DMS 273 (cell line): ENCODE results near the gene KIF4A.
"Not testable (repeated sequence)": the region's sequence is repeated elsewhere in the genome, so short reads cannot be mapped to it uniquely, and the experiment has no call there.

ENCODE experiments used
- DNase-seq: peaks from one replicate; lab custom pipeline; 2025; ENCODE audit not compliant: unreplicated experiment; lab: John Stamatoyannopoulos, UW

KIF4A gene

GRCh38 chrX:70360366-70360765 lies 70.5 kb downstream of the KIF4A start:
- no peak for DNase-seq

- not testable (repeated sequence) for DNase-seq
These were observed 78.8 kb downstream of the KIF4A start for GRCh38 chrX:70368731-70369130.

GRCh38 chrX:70386235-70386634 lies 96.3 kb downstream of the KIF4A start:
- no peak for DNase-seq

GRCh38 chrX:70398899-70399298 lies 109.0 kb downstream of the KIF4A start:
- DNase-seq: no peak

- DNase-seq: not testable (repeated sequence)
These were observed 110.3 kb downstream of the KIF4A start for GRCh38 chrX:70400181-70400580.

- DNase-seq: no peak
These were observed 112.8 kb downstream of the KIF4A start for GRCh38 chrX:70402721-70403120.

GRCh38 chrX:70405003-70405402 lies 115.1 kb downstream of the KIF4A start:
- DNase-seq: no peak

- no peak for DNase-seq
These were observed 121.0 kb downstream of the KIF4A start for GRCh38 chrX:70410921-70411320.

GRCh38 chrX:70411475-70411874 lies 121.6 kb downstream of the KIF4A start:
- no peak for DNase-seq

GRCh38 chrX:70421618-70422017 lies 131.7 kb downstream of the KIF4A start:
- DNase-seq: peak; percentile 39

GRCh38 chrX:70422851-70423341 lies 133.0 kb downstream of the KIF4A start, which contains the start of gene GDPD2:
Gene GDPD2, plus strand, starts transcription at chrX:70423314. Its CDS starts 1,671 bp downstream, at chrX:70424985.
- DNase-seq: peak; percentile 70

- no peak for DNase-seq
These were observed 134.2 kb downstream of the KIF4A start for GRCh38 chrX:70423936-70424675.

GRCh38 chrX:70424801-70425200 lies 134.9 kb downstream of the KIF4A start:
- DNase-seq: no peak

- no peak for DNase-seq
These were observed 136.7 kb downstream of the KIF4A start for GRCh38 chrX:70426286-70427278.

GRCh38 chrX:70427365-70427764 lies 137.5 kb downstream of the KIF4A start:
- no peak for DNase-seq

- DNase-seq: no peak
These were observed 139.9 kb downstream of the KIF4A start for GRCh38 chrX:70429759-70430158.

- DNase-seq: no peak
These were observed 143.3 kb downstream of the KIF4A start for GRCh38 chrX:70432936-70433847.

- DNase-seq: peak; percentile 79
These were observed 144.0 kb downstream of the KIF4A start for GRCh38 chrX:70433848-70434351.

GRCh38 chrX:70434352-70434866 lies 144.5 kb downstream of the KIF4A start:
- DNase-seq: peak; percentile 92

GRCh38 chrX:70434914-70435586 lies 145.1 kb downstream of the KIF4A start:
- no peak for DNase-seq
